Measurements from ENCODE around the gene ABHD8.
"Not testable (repeated sequence)": the region's sequence is repeated elsewhere in the genome, so short reads cannot be mapped to it uniquely, and the experiment has no call there.

The ABHD8 gene

DNA sequence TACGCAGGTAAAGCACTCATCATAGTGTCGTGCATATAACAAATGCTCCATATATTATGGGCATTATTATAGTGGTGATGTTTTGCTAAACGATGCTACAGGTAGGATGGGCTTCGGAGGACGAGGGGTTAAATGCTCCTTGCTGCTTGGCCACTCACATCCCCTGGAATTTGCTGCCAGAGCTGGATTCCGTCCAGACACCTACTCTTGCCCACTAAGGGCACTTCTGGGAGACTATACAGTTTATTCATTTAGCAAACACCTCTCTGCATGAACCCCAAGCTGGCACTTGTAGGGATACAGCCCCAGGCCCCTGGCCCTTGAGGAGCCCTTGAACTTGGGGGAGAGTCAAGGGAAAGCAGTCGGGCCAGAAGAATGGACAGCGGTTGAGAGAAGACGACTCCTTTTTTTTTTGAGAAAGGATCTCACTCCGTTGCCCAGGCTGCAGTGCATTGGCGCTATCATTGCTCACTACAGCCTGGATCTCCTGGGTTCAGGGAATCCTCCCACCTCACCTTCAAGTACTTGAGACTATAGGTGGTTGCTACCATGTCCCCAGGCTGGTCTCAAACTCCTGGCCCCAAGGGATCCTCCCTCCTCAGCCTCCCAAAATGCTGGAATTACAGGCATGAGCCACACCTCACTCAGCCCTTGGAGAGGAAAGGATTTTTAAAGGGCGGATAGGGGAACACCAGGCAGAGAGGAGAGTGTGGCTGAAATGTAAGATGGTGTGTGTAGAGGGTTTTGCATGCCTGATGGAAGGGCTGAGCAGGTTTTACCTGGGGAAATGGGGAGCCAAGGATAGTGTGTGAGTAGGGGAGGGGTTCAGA lies 1.4 kb upstream of the ABHD8 start:
- no peaks in the 10 kb centered on the region for H3K9me3 ChIP-seq (ENCODE audit: insufficient read depth, low read depth, low read length)
- 84% methylated on average over 12 of the region's 12 CpGs for WGBS
- H3K27ac ChIP-seq (ENCODE audit: low read depth, low read length) = no peak overlapping the region
- peak overlapping the region; percentile 73; the same call in 1 of the 2 replicates for H3K4me3 ChIP-seq (ENCODE audit: low read length)
- H3K36me3 ChIP-seq (ENCODE audit: insufficient read depth, low read length) = 0 out of 2 replicates have a peak, but pooled peaks cover 6% of the 10 kb centered on the region
- H3K4me1 ChIP-seq (ENCODE audit: insufficient read depth, low read length) = peaks cover 18% of the 10 kb centered on the region
- no peak overlapping the region for H3K9ac ChIP-seq (ENCODE audit: low read depth, low read length)
- no peaks in the 10 kb centered on the region for H3K27me3 ChIP-seq (ENCODE audit: insufficient read depth, low read length)

DNA sequence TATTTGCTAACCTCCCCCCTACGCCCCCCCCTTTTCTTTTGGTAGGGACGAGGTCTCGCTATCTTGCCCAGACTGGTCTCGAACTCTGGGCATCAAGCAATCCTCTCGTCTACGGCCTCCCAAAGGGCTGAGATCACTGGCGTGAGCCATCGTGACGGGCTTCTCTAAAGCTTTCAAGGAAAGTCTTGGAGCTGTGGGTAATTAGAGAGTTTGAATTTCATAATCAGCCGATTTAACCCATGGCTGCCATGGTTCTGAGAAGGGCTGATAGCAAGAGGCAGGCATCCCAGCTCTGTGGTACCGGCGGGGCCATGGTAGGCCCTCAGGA lies 679 bp upstream of the ABHD8 start:
- Histone ChIP-seq H3K9me3 (ENCODE audit: insufficient read depth, low read depth, low read length) (no peaks in the 10 kb centered on the region), H3K9ac (ENCODE audit: low read depth, low read length) (no peak overlapping the region)

DNA sequence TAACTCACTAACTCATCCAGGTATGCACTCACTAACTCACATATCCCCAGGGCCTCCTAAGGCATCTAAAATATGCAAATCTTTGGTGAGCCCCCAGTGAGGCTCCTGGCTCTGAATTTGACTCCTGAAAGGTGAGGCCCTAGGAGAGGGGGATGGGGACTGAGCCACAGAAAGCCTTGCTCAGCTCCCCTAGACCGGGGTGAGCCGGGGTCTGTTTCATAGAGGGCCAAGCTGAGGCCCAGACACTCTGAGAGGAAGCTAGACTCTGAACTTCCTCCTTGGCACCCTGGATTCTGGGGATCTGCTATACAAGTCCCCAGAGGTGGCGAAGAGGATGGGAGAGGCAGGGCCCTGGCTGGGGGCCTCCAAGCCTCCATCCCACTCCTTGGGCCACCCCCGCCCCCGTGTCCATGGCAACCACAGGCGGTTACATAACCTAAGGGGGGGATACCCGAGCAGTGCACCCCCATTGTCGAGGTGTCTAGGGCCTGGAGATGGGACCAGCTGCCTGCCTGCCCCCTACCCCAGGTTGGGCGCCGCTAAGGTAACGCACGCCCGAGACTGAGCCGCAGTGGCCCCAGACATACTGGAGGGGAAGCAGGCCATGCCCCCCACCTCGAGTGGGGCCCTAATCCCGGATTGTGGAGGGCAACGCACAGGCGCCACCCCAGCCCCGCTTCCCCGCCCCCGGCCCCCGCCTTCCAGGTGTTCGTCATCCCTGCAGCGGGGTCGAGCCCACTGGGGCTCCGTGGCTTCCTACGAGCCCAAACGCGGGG lies 646 bp downstream of the ABHD8 start:
- H3K9me3 ChIP-seq (ENCODE audit: insufficient read depth, low read depth, low read length) = no peaks in the 10 kb centered on the region
- peaks cover 18% of the 10 kb centered on the region for H3K4me1 ChIP-seq (ENCODE audit: insufficient read depth, low read length)
- H3K27me3 ChIP-seq (ENCODE audit: insufficient read depth, low read length) = no peaks in the 10 kb centered on the region
- H3K9ac ChIP-seq (ENCODE audit: low read depth, low read length) = peak overlapping the region; percentile 59
- peaks cover 14% of the 10 kb centered on the region for H3K36me3 ChIP-seq (ENCODE audit: insufficient read depth, low read length)
- 15% methylated on average over 29 of the region's 29 CpGs for WGBS
- H3K27ac ChIP-seq (ENCODE audit: low read depth, low read length) = peak overlapping the region; percentile 42; the same call in 1 of the 2 replicates
- H3K4me3 ChIP-seq (ENCODE audit: low read length) = peak overlapping the region; percentile 62

More for the DNA sequence above, 679 bp upstream of the ABHD8 start:
- Histone ChIP-seq H3K27ac (ENCODE audit: low read depth, low read length) (no peak overlapping the region), H3K27me3 (ENCODE audit: insufficient read depth, low read length) (no peaks in the 10 kb centered on the region), H3K4me1 (ENCODE audit: insufficient read depth, low read length) (peaks cover 18% of the 10 kb centered on the region), H3K4me3 (ENCODE audit: low read length) (peak overlapping the region; percentile 29; the same call in 1 of the 2 replicates), H3K36me3 (ENCODE audit: insufficient read depth, low read length) (0 out of 2 replicates have a peak, but pooled peaks cover 6% of the 10 kb centered on the region)
- 78% methylated on average over 12 of the region's 12 CpGs for WGBS

DNA sequence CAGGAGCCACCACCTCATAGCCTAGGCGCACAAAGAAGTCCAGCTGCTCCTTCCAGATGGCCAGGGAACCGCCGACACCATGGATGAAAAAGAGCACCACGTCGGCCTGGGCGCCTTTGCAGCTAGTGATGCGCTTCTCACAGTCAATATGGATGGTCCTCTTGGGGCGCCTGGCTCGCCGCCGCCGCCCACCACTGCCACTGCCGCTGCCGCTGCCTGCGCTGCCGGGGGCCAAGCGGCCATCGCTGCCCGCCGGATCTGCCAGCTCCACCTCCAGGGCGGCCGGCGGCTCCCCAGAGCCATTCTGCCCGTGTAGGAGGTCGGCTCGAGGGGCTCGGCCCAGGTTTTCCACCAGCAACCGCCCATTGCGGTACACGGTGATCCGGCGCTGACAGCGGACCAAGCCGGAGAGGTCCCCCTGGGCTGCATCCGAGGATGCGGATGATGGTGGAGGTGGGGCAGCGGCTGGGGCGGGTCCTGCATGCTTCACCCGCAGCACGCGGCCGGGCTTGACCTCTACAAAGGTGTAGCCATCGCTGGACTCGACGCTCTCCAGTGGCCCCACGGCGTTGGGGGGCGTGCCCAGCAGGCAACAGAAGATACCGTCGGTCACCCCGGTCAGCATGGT lies 2.1 kb downstream of the ABHD8 start:
- H3K4me1 ChIP-seq (ENCODE audit: insufficient read depth, low read length) = peaks cover 18% of the 10 kb centered on the region
- no peak overlapping the region for H3K27ac ChIP-seq (ENCODE audit: low read depth, low read length)
- no peak overlapping the region for H3K9ac ChIP-seq (ENCODE audit: low read depth, low read length)
- H3K36me3 ChIP-seq (ENCODE audit: insufficient read depth, low read length) = peaks cover 22% of the 10 kb centered on the region
- WGBS = 95% methylated on average over 51 of the region's 51 CpGs
- no peaks in the 10 kb centered on the region for H3K9me3 ChIP-seq (ENCODE audit: insufficient read depth, low read depth, low read length)
- H3K4me3 ChIP-seq (ENCODE audit: low read length) = no peak overlapping the region
- H3K27me3 ChIP-seq (ENCODE audit: insufficient read depth, low read length) = no peaks in the 10 kb centered on the region

DNA sequence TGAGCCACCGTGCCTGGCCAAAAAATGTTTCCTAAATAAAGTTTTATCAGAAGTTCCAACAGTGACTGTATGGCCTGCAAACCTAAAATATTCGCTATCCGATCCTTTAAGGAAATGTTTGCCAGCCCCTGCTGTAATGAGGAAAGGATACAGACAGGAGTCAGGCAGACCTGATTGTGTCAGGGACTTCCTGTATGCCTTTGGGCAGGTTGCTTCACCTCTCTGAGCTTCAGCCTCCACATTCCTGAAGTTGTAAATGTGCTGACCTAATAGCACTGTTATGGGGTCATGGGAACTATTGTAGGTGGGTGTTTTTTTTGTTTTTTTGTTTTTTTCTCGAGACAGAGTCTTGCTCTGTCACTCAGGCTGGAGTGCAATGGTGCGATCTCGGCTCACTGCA lies 6.2 kb downstream of the ABHD8 start:
- WGBS = 93% methylated on average over 6 of the region's 6 CpGs
- Histone ChIP-seq H3K4me3 (ENCODE audit: low read length) (no peak overlapping the region), H3K4me1 (ENCODE audit: insufficient read depth, low read length) (peaks cover 6% of the 10 kb centered on the region), H3K36me3 (ENCODE audit: insufficient read depth, low read length) (peaks cover 27% of the 10 kb centered on the region), H3K27ac (ENCODE audit: low read depth, low read length) (no peak overlapping the region), H3K27me3 (ENCODE audit: insufficient read depth, low read length) (no peaks in the 10 kb centered on the region), H3K9me3 (ENCODE audit: insufficient read depth, low read depth, low read length) (no peaks in the 10 kb centered on the region), H3K9ac (ENCODE audit: low read depth, low read length) (no peak overlapping the region)

DNA sequence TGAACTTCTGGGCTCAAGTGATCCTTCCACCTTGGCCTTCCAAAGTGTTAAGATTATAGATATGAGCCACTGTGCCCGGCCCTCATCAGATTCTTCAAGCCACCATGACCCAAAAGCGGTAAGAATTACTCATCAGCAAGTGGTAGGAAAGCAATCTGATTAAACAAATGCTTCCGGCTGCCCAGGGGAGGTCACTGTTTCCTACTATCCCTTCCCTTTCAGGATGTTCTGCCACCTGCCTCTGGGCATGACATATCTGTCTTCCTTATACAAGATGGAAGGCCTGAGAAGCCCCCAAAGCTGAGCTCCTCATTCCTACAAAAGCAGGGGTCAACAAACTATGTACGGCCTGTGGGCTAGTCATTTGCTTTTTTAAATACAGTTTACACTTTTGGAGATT lies 7.0 kb downstream of the ABHD8 start:
- H3K27me3 ChIP-seq (ENCODE audit: insufficient read depth, low read length) = no peaks in the 10 kb centered on the region
- 90% methylated on average over 4 of the region's 4 CpGs for WGBS
- no peak overlapping the region for H3K4me3 ChIP-seq (ENCODE audit: low read length)
- no peak overlapping the region for H3K27ac ChIP-seq (ENCODE audit: low read depth, low read length)
- H3K9ac ChIP-seq (ENCODE audit: low read depth, low read length) = no peak overlapping the region
- H3K4me1 ChIP-seq (ENCODE audit: insufficient read depth, low read length) = peaks cover 5% of the 10 kb centered on the region; the same call in 1 of the 2 replicates
- H3K9me3 ChIP-seq (ENCODE audit: insufficient read depth, low read depth, low read length) = no peaks in the 10 kb centered on the region
- H3K36me3 ChIP-seq (ENCODE audit: insufficient read depth, low read length) = peaks cover 24% of the 10 kb centered on the region

DNA sequence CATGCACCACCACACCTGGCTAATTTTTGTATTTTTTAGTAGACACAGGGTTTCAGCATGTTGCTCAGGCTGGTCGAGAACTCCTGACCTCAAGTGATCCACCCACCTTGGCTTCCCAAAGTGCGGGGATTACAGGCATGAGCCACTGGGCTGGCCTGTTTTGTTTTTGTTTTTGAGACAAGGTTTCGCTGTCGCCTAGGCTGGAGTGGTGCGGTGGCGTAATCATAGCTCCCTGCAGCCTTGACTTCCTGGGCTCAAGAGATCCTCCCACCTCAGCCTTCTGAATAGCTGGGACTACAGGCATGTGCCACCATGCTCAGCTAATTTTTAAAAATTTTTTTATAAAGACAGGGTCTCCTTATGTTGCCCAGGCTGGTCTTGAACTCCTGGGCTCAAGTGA lies 7.7 kb downstream of the ABHD8 start:
- H3K9me3 ChIP-seq (ENCODE audit: insufficient read depth, low read depth, low read length); H3K27ac ChIP-seq (ENCODE audit: low read depth, low read length); H3K4me1 ChIP-seq (ENCODE audit: insufficient read depth, low read length); H3K9ac ChIP-seq (ENCODE audit: low read depth, low read length); H3K27me3 ChIP-seq (ENCODE audit: insufficient read depth, low read length); H3K4me3 ChIP-seq (ENCODE audit: low read length): not testable (repeated sequence)
- WGBS = over 99% methylated on average over 6 of the region's 6 CpGs
- H3K36me3 ChIP-seq (ENCODE audit: insufficient read depth, low read length) = peaks cover 23% of the 10 kb centered on the region

DNA sequence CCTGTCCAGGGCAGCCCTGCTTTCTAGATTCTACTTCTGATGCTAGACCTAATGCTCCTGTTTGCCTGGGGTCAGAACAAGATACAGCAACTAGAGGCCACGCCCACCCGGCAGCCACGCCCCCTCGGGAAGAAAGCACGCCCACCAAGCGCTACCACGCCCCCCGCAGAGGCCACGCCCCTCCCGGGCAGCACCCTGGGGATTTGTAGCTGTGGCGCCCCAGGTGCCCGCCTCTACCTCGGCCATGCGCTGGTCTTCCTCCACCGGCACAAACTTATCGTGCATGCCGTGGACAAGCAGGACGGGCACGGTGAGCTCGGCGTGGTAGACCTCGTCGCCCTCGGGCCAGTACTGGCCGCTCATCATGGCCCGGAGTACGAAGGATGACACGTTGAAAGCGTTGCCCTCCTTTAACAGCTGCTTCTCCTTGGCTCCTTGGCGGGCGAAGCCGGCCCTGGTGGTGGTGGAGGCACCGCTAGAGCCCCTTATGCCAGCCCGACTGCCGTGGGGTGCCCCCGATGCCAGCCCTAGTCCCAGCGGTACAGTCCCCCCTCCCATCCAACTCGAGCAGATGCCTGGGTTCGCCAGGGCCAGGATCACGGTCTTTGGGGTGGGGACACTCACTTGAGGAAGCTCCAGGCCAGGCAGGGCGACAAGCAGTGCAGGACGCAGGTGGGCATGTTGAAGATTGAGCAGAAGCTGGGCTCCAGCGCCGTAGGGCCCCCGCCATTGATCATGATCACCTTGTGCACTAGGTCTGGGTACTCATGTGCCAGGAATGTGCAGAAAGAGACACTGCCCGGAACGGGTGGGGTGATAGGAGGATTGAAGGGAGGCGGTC lies 9.0 kb downstream of the ABHD8 start:
- Histone ChIP-seq H3K27ac (ENCODE audit: low read depth, low read length) (no peak overlapping the region), H3K4me3 (ENCODE audit: low read length) (peak overlapping the region; percentile 73)

DNA sequence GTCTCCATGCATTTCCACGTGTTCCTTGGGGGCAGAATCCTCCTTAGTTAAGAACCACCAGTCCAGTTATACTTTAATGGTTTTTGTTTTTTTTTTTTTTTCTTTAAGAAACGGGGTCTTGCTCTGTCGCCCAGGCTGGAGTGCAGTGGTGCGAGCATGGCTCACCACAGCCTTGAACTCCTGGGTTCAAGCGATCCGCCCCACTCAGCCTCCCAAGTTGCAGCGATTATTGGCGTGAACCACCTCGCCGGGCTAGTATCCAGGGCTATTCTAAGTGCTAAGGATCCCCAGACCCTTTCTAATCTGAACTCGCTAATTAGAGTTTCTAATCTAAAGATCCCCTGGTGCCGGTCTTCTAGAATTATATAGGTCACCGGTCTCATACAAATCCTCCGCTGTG lies 9.6 kb downstream of the ABHD8 start:
- Histone ChIP-seq H3K4me3 (ENCODE audit: low read length) (peak overlapping the region; percentile 73), H3K27me3 (ENCODE audit: insufficient read depth, low read length) (no peaks in the 10 kb centered on the region), H3K27ac (ENCODE audit: low read depth, low read length) (no peak overlapping the region)

More for the DNA sequence above, 9.0 kb downstream of the ABHD8 start:
- 84% methylated on average over 48 of the region's 48 CpGs for WGBS
- Histone ChIP-seq H3K4me1 (ENCODE audit: insufficient read depth, low read length) (peaks cover 5% of the 10 kb centered on the region; the same call in 1 of the 2 replicates), H3K9ac (ENCODE audit: low read depth, low read length) (no peak overlapping the region), H3K27me3 (ENCODE audit: insufficient read depth, low read length) (no peaks in the 10 kb centered on the region), H3K9me3 (ENCODE audit: insufficient read depth, low read depth, low read length) (no peaks in the 10 kb centered on the region), H3K36me3 (ENCODE audit: insufficient read depth, low read length) (peaks cover 21% of the 10 kb centered on the region)

DNA sequence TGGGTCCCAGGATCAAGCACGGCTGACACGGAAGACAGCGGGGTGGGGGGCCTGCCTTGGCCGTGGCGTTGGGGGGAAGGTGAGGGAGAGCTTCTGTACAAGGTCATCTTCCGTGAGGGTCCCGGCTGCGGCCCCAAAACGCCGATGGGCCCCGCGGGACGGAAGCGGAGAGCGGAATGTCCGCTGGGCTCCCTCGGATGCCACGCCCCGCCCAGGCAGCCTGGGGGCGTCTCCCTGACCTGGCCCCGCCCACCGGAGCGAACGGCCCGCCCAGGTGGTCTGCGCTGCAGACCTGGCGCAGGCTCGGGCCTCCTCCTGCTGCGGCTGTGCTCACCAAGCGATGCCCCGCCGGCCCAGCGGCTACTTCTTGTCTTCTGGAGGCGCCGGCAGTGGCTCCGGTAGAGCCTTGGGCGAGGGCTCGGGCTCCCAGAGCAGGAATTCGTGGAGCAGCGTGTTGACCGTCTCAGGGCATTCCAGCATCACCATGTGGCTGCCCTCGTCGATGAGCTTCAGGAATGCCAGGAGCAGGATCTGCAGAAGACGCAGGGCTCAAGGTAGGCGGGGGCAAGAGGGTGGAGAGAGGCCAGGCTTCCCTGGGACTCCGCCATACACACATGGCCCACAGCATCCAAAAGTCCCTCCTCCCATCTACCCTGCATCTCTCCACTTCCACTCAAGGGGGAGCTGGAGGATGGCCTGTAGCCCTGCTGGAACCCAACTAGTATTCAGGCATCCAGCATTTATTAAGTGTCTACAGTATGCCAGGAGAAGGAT lies 10.7 kb downstream of the ABHD8 start:
- no peaks in the 10 kb centered on the region for H3K9me3 ChIP-seq (ENCODE audit: insufficient read depth, low read depth, low read length)
- peaks cover 13% of the 10 kb centered on the region for H3K36me3 ChIP-seq (ENCODE audit: insufficient read depth, low read length)
- H3K27ac ChIP-seq (ENCODE audit: low read depth, low read length) = peak overlapping the region; percentile 85
- peak overlapping the region; percentile 86 for H3K9ac ChIP-seq (ENCODE audit: low read depth, low read length)
- WGBS = 2% methylated on average over 46 of the region's 46 CpGs
- peaks cover 5% of the 10 kb centered on the region; the same call in 1 of the 2 replicates for H3K4me1 ChIP-seq (ENCODE audit: insufficient read depth, low read length)
- no peaks in the 10 kb centered on the region for H3K27me3 ChIP-seq (ENCODE audit: insufficient read depth, low read length)
- H3K4me3 ChIP-seq (ENCODE audit: low read length) = peak overlapping the region; percentile 73

More for the DNA sequence above, 9.6 kb downstream of the ABHD8 start:
- no peak overlapping the region for H3K9ac ChIP-seq (ENCODE audit: low read depth, low read length)
- WGBS = 93% methylated on average over 14 of the region's 14 CpGs
- no peaks in the 10 kb centered on the region for H3K9me3 ChIP-seq (ENCODE audit: insufficient read depth, low read depth, low read length)
- peaks cover 5% of the 10 kb centered on the region; the same call in 1 of the 2 replicates for H3K4me1 ChIP-seq (ENCODE audit: insufficient read depth, low read length)
- H3K36me3 ChIP-seq (ENCODE audit: insufficient read depth, low read length) = peaks cover 21% of the 10 kb centered on the region

Data from HUES64 (cell line).